ENCODE results near the gene NPY5R.

NPY5R gene

DNA sequence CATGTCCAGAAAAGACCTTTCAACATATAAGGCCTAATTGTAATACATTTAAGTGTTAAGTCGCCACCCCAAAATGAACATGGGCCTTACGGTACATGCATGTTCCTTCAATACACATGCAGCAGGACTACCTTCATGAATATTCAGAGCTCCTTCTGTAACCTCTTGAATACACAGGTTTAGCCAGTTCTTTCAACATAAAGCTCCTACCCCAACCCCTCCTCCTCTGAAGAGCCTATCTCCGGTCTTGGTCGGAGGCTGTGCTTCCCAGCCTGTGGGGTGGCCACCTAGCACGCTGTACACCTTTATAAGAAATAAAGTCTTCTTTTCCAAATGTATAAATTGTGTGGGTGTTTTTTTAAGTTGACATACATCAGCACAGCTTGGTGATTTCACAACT lies 28.3 kb downstream of the NPY5R start:
- no peak for TF ChIP-seq TCF12 (IDR thresholded peaks at IDR 0.05; ENCODE audit: low read depth)
- no peak for TF ChIP-seq RAD21 (IDR thresholded peaks at IDR 0.05; ENCODE audit: low read depth)
- TF ChIP-seq REST (IDR thresholded peaks at IDR 0.05; ENCODE audit: low read depth), result no peak
- no peak for TF ChIP-seq EGR1 (IDR thresholded peaks at IDR 0.05)
- TF ChIP-seq FOXM1 (IDR thresholded peaks at IDR 0.05; ENCODE audit: borderline replicate concordance, low read depth), result no peak
- no peak for TF ChIP-seq ZBTB7A (IDR thresholded peaks at IDR 0.05; ENCODE audit: low read depth)
- TF ChIP-seq NFIC (IDR thresholded peaks at IDR 0.05), result no peak
- TF ChIP-seq EP300 (IDR thresholded peaks at IDR 0.05; ENCODE audit: borderline replicate concordance), result no peak
- TF ChIP-seq CREB1 (IDR thresholded peaks at IDR 0.05; ENCODE audit: low read depth), result no peak
- no peak for TF ChIP-seq TEAD4 (IDR thresholded peaks at IDR 0.05)
- TF ChIP-seq YY1 (IDR thresholded peaks at IDR 0.05; ENCODE audit: low read depth), result no peak
- TF ChIP-seq USF1 (IDR thresholded peaks at IDR 0.05), result no peak
- no peak for TF ChIP-seq TAF1 (IDR thresholded peaks at IDR 0.05; ENCODE audit: low read depth)
- TF ChIP-seq CEBPB (IDR thresholded peaks at IDR 0.05), result no peak
- TF ChIP-seq MAX (IDR thresholded peaks at IDR 0.05), result no peak

GRCh38 chr4:163378661-163379060 lies 35.0 kb downstream of the NPY5R start:
- TF ChIP-seq EGR1 (IDR thresholded peaks at IDR 0.05), result no peak
- TF ChIP-seq EP300 (IDR thresholded peaks at IDR 0.05; ENCODE audit: borderline replicate concordance), result no peak
- TF ChIP-seq TCF12 (IDR thresholded peaks at IDR 0.05; ENCODE audit: low read depth), result no peak
- TF ChIP-seq REST (IDR thresholded peaks at IDR 0.05; ENCODE audit: low read depth), result no peak
- no peak for TF ChIP-seq TAF1 (IDR thresholded peaks at IDR 0.05; ENCODE audit: low read depth)
- TF ChIP-seq YY1 (IDR thresholded peaks at IDR 0.05; ENCODE audit: low read depth), result no peak
- TF ChIP-seq NFIC (IDR thresholded peaks at IDR 0.05), result no peak
- no peak for TF ChIP-seq USF1 (IDR thresholded peaks at IDR 0.05)
- no peak for TF ChIP-seq RAD21 (IDR thresholded peaks at IDR 0.05; ENCODE audit: low read depth)
- no peak for TF ChIP-seq CEBPB (IDR thresholded peaks at IDR 0.05)
- no peak for TF ChIP-seq FOXM1 (IDR thresholded peaks at IDR 0.05; ENCODE audit: borderline replicate concordance, low read depth)
- no peak for TF ChIP-seq CREB1 (IDR thresholded peaks at IDR 0.05; ENCODE audit: low read depth)
- TF ChIP-seq MAX (IDR thresholded peaks at IDR 0.05), result no peak
- no peak for TF ChIP-seq ZBTB7A (IDR thresholded peaks at IDR 0.05; ENCODE audit: low read depth)
- no peak for TF ChIP-seq TEAD4 (IDR thresholded peaks at IDR 0.05)

- no peak for TF ChIP-seq CEBPB (IDR thresholded peaks at IDR 0.05)
- no peak for TF ChIP-seq RAD21 (IDR thresholded peaks at IDR 0.05; ENCODE audit: low read depth)
- no peak for TF ChIP-seq CREB1 (IDR thresholded peaks at IDR 0.05; ENCODE audit: low read depth)
- no peak for TF ChIP-seq REST (IDR thresholded peaks at IDR 0.05; ENCODE audit: low read depth)
These were observed 37.0 kb downstream of the NPY5R start for GRCh38 chr4:163380703-163381102.

DNA sequence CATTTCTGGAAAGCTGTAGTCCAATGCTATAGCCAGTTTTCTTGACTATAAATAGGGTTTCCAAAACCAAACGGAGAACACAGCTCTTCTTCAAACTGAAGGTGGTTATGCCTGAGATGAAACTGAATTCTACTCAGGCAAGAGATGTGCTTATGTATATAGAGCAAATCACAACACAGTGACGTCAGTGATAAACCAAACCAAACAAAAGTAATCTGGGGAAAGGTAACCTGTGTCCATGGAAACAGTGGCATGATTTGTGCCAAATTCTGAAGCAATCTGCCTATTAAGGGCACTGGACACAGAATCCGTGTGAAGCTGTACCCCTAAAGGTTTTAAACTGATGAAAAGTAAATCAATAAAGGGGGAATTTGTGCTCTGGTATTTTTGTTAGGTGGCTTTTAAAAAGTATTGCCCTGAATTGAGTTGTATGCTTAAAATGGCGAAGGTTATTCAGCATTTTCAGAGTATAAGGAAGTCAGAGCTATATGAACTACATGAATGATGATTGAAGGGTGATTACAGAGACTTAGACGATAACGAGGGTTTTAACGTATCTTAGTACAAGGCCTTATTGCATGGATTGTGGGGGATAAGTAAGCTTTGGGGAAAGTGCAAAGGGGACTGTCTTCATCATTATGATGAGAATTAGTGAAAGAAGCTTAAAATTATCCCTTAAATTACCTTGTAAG lies 38.6 kb downstream of the NPY5R start:
- TF ChIP-seq TEAD4 (IDR thresholded peaks at IDR 0.05) (no peak), FOXM1 (IDR thresholded peaks at IDR 0.05; ENCODE audit: borderline replicate concordance, low read depth) (no peak), REST (IDR thresholded peaks at IDR 0.05; ENCODE audit: low read depth) (no peak), USF1 (IDR thresholded peaks at IDR 0.05) (no peak), EGR1 (IDR thresholded peaks at IDR 0.05) (no peak), CEBPB (IDR thresholded peaks at IDR 0.05) (no peak), NFIC (IDR thresholded peaks at IDR 0.05) (no peak), ZBTB7A (IDR thresholded peaks at IDR 0.05; ENCODE audit: low read depth) (no peak), CREB1 (IDR thresholded peaks at IDR 0.05; ENCODE audit: low read depth) (no peak), RAD21 (IDR thresholded peaks at IDR 0.05; ENCODE audit: low read depth) (no peak)
